GM18502 (cell line): Measurements from ENCODE around the gene SARS1.

ENCODE experiments used
- ATAC-seq: cut with Tn5 transposase; IDR thresholded peaks from one replicate; pipeline ENCODE4 v1.9.1; 2021; ENCODE audit warnings: mild to moderate bottlenecking; ENCODE audit not compliant: unreplicated experiment, poor library complexity

The SARS1 gene

DNA sequence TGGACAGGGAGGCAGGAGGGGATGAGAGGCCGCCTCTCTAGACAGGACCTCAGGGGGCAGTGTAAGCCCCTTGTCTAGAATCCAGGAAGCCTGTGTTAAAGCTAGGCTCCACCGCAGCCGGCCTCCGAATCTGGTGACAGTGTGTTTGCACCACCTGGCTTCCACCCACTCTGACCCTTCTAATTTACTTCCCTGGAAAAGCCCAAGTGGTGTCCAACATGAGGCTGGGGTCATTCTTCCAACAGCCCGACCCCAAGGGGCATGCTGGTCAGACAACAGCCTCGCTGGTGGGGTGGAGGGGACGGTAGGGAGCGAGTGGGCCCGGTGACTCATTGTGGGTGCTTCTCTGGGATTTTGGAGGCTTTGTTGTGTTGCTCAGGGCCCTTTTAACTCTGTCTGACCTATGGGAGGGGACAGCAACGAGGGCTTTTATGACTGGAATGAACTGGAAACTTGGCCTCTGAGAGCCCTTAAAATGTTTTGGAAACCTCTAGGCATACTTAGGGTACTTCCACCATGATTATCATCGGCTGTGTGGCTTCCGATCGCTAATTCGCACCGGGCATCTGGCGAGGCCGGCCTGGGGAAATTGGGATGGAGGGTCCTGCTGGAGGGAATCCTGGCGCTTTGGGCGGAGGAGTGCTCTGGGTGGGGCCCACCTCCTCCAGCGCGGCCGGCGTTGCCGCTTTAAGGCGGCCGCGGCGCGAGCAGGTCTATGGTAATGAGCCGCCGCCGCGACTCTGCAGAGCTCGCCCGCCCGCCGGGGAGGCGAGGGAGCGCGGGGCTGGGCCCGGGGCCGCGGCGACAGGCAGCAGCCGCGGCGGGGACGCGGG is 35.3 kb downstream of the SARS1 start, which contains the start of gene CELSR2:
Gene CELSR2 (plus strand): TSS at position 743 of the 833 bp plus-strand sequence. CDS start 541 bp downstream, outside the sequence.
- peak; percentile 82 for ATAC-seq

DNA sequence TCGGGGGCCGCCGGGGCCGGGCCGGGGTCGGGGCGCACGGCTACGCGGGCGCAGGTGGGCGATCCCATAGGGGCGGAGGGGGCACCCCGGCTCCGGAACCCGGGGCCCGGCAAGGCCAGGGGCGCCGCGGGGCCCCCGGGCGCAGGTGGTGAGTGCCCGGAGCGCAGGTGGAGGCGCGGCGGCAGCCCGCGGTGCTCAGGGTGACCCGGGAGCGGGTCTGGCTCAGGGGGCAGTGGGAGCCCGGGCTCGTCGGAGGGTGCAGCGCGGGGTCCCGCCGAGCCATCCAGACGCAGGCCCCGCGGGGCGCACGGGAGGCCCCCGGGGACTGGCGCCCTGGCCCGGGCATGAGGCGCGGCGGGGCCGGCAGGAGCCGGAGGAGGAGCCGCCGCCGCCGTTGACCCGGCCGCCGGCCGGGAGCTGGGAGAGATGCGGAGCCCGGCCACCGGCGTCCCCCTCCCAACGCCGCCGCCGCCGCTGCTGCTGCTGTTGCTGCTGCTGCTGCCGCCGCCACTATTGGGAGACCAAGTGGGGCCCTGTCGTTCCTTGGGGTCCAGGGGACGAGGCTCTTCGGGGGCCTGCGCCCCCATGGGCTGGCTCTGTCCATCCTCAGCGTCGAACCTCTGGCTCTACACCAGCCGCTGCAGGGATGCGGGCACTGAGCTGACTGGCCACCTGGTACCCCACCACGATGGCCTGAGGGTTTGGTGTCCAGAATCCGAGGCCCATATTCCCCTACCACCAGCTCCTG is 36.1 kb downstream of the SARS1 start:
- ATAC-seq: peak; percentile 32

DNA sequence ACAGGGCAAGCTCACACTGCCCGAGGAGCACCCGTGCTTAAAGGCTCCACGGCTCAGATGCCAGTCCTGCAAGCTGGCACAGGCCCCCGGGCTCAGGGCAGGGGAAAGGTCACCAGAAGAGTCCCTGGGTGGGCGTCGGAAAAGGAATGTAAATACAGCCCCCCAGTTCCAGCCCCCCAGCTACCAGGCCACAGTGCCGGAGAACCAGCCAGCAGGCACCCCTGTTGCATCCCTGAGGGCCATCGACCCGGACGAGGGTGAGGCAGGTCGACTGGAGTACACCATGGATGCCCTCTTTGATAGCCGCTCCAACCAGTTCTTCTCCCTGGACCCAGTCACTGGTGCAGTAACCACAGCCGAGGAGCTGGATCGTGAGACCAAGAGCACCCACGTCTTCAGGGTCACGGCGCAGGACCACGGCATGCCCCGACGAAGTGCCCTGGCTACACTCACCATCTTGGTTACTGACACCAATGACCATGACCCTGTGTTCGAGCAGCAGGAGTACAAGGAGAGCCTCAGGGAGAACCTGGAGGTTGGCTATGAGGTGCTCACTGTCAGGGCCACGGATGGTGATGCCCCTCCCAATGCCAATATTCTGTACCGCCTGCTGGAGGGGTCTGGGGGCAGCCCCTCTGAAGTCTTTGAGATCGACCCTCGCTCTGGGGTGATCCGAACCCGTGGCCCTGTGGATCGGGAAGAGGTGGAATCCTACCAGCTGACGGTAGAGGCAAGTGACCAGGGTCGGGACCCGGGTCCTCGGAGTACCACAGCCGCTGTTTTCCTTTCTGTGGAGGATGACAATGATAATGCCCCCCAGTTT is 36.9 kb downstream of the SARS1 start:
- ATAC-seq: no peak

DNA sequence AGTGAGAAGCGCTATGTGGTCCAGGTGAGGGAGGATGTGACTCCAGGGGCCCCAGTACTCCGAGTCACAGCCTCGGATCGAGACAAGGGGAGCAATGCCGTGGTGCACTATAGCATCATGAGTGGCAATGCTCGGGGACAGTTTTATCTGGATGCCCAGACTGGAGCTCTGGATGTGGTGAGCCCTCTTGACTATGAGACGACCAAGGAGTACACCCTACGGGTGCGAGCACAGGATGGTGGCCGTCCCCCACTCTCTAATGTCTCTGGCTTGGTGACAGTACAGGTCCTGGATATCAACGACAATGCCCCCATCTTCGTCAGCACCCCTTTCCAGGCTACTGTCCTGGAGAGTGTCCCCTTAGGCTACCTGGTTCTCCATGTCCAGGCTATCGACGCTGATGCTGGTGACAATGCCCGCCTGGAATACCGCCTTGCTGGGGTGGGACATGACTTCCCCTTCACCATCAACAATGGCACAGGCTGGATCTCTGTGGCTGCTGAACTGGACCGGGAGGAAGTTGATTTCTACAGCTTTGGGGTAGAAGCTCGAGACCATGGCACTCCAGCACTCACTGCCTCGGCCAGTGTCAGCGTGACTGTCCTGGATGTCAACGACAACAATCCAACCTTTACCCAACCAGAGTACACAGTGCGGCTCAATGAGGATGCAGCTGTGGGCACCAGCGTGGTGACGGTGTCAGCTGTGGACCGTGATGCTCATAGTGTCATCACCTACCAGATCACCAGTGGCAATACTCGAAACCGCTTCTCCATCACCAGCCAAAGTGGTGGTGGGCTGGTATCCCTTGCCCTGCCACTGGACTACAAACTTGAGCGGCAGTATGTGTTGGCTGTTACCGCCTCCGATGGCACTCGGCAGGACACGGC is 37.8 kb downstream of the SARS1 start:
- ATAC-seq: no peak

DNA sequence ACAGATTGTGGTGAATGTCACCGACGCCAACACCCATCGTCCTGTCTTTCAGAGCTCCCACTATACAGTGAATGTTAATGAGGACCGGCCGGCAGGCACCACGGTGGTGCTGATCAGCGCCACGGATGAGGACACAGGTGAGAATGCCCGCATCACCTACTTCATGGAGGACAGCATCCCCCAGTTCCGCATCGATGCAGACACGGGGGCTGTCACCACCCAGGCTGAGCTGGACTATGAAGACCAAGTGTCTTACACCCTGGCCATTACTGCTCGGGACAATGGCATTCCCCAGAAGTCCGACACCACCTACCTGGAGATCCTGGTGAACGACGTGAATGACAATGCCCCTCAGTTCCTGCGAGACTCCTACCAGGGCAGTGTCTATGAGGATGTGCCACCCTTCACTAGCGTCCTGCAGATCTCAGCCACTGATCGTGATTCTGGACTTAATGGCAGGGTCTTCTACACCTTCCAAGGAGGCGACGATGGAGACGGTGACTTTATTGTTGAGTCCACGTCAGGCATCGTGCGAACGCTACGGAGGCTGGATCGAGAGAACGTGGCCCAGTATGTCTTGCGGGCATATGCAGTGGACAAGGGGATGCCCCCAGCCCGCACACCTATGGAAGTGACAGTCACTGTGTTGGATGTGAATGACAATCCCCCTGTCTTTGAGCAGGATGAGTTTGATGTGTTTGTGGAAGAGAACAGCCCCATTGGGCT is 38.6 kb downstream of the SARS1 start:
- no peak for ATAC-seq

DNA sequence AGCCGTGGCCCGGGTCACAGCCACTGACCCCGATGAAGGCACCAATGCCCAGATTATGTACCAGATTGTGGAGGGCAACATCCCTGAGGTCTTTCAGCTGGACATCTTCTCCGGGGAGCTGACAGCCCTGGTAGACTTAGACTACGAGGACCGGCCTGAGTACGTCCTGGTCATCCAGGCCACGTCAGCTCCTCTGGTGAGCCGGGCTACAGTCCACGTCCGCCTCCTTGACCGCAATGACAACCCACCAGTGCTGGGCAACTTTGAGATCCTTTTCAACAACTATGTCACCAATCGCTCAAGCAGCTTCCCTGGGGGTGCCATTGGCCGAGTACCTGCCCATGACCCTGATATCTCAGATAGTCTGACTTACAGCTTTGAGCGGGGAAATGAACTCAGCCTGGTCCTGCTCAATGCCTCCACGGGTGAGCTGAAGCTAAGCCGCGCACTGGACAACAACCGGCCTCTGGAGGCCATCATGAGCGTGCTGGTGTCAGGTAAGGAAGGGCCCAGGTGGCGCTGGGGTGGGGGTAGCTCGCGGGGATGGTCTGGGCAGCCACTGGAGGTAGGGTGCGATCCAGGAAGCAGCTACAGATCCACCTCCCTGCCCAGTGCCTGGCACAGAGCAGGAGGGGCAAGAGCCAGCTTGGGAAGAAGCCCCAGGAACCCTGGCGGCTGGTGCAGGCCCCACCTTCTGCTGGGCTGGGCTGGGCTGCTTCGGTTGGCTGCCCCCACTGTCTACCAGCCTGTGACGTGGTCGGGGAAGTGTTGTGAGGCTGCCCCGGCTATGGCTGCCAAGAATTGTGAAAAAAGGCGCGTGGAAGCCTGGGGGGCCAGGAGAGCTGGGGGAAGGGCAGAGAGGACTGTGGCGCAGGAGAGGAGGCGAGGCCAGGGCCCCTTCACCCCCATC is 39.4 kb downstream of the SARS1 start:
- ATAC-seq: no peak

DNA sequence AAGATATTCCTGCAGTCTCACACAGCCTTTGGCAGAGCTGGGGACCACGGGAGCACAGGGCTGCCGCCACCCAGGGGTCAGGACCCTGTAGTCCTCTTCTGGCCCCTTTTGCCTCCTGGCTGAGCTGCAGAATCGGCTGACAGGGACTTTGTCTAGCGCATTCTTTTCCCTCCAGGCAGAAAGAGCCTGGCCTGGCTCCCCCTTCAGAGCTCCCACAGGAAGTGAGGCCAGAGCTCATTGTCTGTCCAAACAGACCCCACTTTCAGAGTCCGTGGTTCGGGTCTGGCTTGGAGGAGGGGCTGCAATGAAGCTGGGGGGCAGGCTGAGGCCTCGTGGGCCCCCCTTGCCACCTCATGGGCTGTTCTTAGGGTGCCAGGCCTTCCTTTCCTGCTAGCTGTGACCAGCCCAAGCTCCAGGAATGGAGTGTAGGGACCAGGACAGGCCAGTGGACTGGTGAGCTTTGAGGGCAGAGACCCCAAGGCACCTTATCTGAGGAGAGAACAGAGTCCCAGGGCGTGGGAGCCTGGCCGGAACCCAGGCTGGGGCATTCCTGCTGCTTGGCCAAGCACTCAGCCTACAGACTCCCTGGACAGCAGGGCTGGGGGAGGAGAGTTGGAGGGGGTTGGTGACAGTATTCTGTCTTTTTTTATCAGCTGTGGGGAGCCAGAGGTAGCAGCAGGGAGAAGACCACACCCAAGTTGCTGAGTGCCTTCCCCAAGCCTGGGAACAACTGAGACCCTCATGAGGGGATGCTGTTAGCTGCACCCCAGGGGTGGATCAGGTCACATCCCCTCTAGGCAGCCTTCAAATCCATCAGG is 40.3 kb downstream of the SARS1 start:
- no peak for ATAC-seq

DNA sequence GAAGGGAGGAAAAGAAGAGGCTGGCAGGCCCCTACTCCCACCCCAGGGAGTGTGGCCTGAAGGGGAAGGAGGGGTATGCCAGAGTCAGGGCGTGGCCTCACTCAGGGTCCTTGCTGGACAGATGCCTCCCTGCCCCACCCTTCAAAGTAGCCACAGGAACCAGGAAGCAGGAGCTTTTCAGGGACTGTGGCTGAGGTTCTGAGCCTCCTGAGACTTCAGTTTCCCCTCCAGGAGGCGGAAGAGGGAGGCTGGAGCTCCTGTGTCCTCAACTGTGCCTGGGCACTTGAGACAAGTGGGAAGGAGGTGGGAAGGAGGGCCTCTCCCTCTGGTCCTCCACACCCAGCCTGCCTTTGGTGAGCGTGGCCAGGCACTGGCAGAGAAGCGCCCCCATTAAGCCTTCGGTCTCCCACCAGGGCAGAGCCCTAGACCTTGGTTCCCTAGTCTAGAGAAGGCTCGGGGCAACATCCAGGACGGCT is 40.9 kb downstream of the SARS1 start:
- ATAC-seq: no peak

DNA sequence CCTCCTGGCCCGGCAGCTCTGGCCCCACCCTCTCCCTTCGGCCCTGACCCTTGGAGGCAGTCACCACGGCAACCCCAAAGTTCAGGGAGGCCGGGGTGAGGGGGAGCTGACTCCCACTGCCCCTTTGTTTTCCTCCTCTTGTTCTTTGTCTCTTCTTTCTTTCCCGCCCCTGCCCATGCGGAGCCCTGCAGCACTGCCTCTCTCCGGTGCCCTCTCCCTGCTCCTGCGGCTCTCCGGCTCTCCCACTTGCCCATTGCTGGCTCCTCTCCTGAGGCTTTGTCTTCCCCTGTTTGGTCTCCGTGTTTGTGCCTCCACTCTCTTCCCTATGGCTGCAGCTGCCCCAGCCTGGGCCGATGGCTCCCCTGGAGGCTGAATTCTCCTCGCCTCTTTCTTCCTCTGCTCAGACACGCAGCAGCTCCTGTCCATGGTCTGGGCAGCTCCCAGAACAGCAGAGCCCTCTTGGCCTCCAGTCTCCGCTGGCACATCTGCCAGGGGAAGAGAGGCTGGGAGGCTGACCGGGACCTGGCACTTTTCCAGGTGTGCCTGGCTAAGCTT is 41.5 kb downstream of the SARS1 start:
- ATAC-seq: no peak

DNA sequence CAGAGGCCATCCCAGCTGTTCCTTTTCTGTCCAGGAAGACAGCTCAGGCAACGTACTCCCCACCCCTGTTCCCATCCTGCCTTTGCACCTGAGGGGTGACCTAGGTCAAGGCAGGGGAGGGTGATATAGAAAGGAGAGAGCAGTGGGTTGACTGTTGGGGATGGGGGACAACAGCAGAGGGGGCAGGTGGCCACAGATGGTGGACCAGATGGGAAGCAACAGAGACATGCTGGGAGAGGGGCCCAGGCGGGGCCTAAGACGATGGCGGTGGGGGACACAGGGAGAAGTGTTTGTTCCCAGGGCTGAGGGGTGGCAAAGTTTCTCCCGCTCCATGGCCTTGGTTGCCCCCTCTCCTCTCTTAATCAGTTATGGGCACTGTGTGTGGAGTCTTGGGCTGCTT is 42.0 kb downstream of the SARS1 start:
- ATAC-seq: no peak

DNA sequence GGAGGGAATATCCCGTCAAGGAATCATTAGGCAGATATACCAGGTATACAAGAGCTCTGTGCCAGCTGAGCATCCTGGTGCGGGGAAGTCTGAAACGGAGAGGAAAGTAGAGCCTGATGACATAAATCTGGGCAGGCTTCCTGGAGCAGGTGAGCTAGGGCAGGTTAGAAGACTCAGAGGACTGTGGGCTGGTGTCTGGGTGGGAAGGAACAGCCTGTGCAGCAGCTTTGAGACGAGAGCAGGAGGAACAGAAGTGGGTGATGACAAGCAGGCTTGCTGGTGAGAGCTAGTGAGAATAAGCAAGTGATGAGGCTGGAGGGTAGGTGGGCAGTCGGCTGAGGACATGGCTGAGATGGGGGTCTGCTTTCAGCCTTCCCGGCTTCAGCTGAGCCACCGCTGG is 42.4 kb downstream of the SARS1 start:
- ATAC-seq: no peak

DNA sequence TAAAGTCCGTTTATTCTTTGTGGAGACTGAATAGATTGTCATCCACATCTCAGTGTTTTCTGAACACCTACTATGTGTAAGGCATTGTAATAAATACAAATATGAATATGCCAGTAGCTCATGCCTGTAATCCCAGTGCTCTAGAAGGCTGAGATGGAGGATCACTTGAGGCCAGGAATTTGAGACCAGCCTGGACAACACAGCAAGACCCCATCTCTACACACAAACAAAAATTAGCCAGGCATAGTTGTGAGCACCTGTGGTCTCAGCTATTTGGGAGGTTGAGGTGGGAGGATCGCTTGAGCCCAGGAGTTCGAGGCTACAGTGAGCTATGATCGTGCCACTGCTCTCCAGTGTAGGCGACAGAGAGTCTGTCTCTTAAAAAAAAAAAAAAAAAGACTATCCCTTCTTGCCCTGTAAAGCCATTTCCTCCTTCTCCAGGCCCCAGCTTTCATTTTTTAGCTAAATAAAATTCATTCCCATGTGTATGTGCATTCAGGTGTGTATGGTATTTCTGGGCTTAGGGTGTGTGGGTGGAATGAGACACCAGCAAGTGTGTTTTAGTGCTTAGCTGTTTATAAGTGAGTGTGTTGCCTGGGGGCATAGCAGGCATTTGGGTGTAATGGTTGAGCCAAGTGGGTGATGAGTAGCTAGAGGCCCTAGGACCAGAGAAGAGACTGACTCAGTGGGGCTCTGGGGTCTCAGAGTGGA is 43.4 kb downstream of the SARS1 start:
- no peak for ATAC-seq

DNA sequence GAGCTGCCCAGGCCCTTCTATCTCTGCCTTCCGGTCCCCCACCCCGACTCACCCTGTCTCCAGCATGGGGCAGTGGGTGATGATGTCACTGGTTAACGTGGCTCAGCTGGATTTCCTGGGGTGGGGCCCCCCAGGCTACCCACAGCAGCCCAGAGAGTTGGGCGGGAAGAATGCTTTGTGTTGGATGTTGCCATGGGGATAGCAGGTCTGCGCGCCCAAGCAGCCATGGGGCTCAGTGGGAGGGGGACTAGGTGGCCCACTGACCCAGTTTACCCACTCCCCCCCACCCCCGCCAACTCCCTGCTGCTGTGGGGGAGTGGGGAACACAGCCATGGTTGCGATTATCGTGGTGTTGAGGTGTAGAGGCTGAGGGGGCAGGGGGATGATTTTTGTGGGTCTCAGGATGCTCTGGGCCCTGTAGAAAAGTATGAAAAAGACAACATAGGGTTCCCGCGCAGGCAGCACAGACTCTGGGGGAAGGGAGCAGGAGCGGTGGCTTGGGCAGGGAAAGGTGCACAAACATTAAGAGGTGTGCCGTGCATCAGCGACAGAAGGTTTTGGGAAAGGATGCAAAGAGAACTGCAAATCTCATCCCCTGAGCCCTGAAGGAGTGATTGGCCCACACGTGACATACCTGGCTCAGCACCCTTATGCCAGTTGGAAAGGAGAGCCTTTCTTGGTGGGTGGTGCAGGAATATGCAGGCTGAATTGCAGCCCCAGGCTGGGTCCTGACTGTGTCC is 44.1 kb downstream of the SARS1 start:
- no peak for ATAC-seq

DNA sequence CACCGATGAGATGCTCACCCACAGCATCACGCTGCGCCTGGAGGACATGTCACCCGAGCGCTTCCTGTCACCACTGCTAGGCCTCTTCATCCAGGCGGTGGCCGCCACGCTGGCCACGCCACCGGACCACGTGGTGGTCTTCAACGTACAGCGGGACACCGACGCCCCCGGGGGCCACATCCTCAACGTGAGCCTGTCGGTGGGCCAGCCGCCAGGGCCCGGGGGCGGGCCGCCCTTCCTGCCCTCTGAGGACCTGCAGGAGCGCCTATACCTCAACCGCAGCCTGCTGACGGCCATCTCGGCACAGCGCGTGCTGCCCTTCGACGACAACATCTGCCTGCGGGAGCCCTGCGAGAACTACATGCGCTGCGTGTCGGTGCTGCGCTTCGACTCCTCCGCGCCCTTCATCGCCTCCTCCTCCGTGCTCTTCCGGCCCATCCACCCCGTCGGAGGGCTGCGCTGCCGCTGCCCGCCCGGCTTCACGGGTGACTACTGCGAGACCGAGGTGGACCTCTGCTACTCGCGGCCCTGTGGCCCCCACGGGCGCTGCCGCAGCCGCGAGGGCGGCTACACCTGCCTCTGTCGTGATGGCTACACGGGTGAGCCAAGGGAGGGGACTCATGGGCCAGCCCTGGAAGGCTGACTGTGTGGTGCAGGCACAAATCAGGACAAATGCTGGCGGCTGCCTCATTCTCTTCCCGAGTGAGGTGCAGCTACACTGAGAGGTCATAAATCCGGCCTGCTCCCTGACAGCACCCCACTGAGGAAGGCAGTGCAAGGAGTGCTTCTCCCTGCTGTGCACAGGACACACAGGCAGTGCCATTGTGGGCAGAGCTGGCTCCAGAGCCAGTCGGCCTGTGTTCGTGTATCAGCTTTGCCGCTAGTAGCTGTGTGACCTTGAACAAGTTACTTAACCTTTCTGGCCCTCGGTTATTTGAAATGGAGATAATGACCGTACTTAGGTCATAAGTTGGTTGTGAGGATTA is 45.1 kb downstream of the SARS1 start:
- ATAC-seq: no peak
